K562 (cell line): ENCODE data around the gene SVIL.

Source experiments
- GABPA ChIP-seq: fragments of 200-800 bp; sonication (Bioruptor generic); conservative IDR thresholded peaks from 2 replicates; pipeline ENCODE4 v1.6.1; 2016; ENCODE audit warnings: low read depth, missing genetic modification characterization, missing compliant biosample characterization
- WHSC1 ChIP-seq: IDR thresholded peaks from one replicate; pipeline ENCODE4 v1.6.1; 2012; ENCODE audit warnings: low read length, control low read depth, inconsistent platforms
- ZNF324 ChIP-seq: fragments of 250-450 bp; sonication (Bioruptor Pico); IDR thresholded peaks from 2 replicates; pipeline ENCODE4 v1.4.0; 2020; ENCODE audit warnings: mild to moderate bottlenecking
- ZNF589 ChIP-seq: fragments of 200-800 bp; sonication (Bioruptor generic); IDR thresholded peaks from 2 replicates; pipeline ENCODE4 v1.6.1; 2016; ENCODE audit warnings: low read depth, missing genetic modification characterization, missing compliant biosample characterization
- TF ChIP-seq, protein P1 (sequence below), 3 experiments: IDR thresholded peaks in 2 of 3; conservative IDR thresholded peaks in 1 of 3; 2 replicates each; pipeline ENCODE4 v1.5.1; 2011 to 2012; ENCODE audit warnings: low read length in 3 of 3, mild to moderate bottlenecking in 3 of 3, control low read depth in 2 of 3, improper control_type of control experiment in 1 of 3, inconsistent platforms in 1 of 3, low read depth in 1 of 3, mixed read lengths in 1 of 3, moderate library complexity in 1 of 3; ENCODE audit not compliant: insufficient read depth in 2 of 3

- TF ChIP-seq ZNF324 (CRISPR knock-in tag) = no peak
- TF ChIP-seq ZNF589 = no peak
- TF ChIP-seq, protein P1, sequence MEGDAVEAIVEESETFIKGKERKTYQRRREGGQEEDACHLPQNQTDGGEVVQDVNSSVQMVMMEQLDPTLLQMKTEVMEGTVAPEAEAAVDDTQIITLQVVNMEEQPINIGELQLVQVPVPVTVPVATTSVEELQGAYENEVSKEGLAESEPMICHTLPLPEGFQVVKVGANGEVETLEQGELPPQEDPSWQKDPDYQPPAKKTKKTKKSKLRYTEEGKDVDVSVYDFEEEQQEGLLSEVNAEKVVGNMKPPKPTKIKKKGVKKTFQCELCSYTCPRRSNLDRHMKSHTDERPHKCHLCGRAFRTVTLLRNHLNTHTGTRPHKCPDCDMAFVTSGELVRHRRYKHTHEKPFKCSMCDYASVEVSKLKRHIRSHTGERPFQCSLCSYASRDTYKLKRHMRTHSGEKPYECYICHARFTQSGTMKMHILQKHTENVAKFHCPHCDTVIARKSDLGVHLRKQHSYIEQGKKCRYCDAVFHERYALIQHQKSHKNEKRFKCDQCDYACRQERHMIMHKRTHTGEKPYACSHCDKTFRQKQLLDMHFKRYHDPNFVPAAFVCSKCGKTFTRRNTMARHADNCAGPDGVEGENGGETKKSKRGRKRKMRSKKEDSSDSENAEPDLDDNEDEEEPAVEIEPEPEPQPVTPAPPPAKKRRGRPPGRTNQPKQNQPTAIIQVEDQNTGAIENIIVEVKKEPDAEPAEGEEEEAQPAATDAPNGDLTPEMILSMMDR (IDR thresholded peaks at IDR 0.05 in 2 of 3, conservative IDR thresholded peaks at IDR 0.05 in 1 of 3; ENCODE audit: insufficient read depth in 2 of 3, low read depth in 1 of 3, low read length in 3 of 3) = no peak
- no peak for TF ChIP-seq GABPA (tag)
- no peak for TF ChIP-seq WHSC1
These were observed 33.9 kb upstream of the SVIL start for GRCh38 chr10:29668628-29669027.
